ENCODE results near the gene DKK3. TPM values are rescaled to one million over a fixed set of nuclear protein-coding genes. Genes with fewer than 3 reads are reported as not detected.

The DKK3 gene
- polyA plus RNA-seq, 1 of the 3 experiments (the other 2 are of a cell fraction), result 1,174 TPM

GRCh38 chr11:11996321-11997048 lies 11.9 kb downstream of the DKK3 start:
- 89% methylated on average over 11 of the region's 11 CpGs for WGBS (ENCODE audit: low lambda C conversion rate)
- Histone ChIP-seq H3K9ac (no peak overlapping the region), H3K4me3 (ENCODE audit: low read depth in 2 of 2, low read length in 1 of 2) (no peak overlapping the region), H4K20me1 (ENCODE audit: insufficient read depth) (no peaks in the 10 kb centered on the region), H3K27ac (ENCODE audit: low read depth in 2 of 2, low read length in 1 of 2) (peak overlapping the region; percentile 85 to 99), H3K79me2 (ENCODE audit: insufficient read depth) (peaks cover 66% of the 10 kb centered on the region), H3K36me3 (replicated peaks in 1 of 2; ENCODE audit: control insufficient read depth in 1 of 2, insufficient read depth in 2 of 2, low read length in 1 of 2) (peaks cover 55 to 65% of the 10 kb centered on the region in 2 experiments), H3F3A (replicated peaks; ENCODE audit: insufficient read depth) (peaks cover 66% of the 10 kb centered on the region), H2AFZ (ENCODE audit: low read depth) (no peak overlapping the region), H3K4me1 (ENCODE audit: control insufficient read depth in 1 of 2, insufficient read depth in 2 of 2, low read depth in 1 of 2, low read length in 1 of 2) (peaks cover 38 to 57% of the 10 kb centered on the region in 2 experiments), H3K4me2 (no peak overlapping the region), H3K9me3 (no peaks in the 10 kb centered on the region), H3K27me3 (ENCODE audit: insufficient read depth) (no peaks in the 10 kb centered on the region), H3K9me2 (no peaks in the 10 kb centered on the region)
- DNase-seq, result no peak
- ChIA-PET CTCF (interaction anchor here (1.1 to 2.7 kb wide), 4 partner anchors 20 to 65 kb away, joined by 3 to 7 read pairs (median 6); no protein-coding TSS in a partner anchor), POLR2A (interaction anchor here (0.8 to 1.3 kb wide), 3 partner anchors 11 to 28 kb away, joined by 3 to 4 read pairs (median 3); no protein-coding TSS in a partner anchor)
- TF ChIP-seq GATA2 (CRISPR knock-in tag; IDR thresholded peaks at IDR 0.05), result 0 out of 2 replicates have a peak, but pooled peaks have one; percentile 19
- TF ChIP-seq ELF1 (IDR thresholded peaks at IDR 0.05), result no peak

- ChIA-PET POLR2A (interaction anchor here (1.2 to 1.3 kb wide), 3 partner anchors 14 to 27 kb away, joined by 3 to 4 read pairs (median 4); no protein-coding TSS in a partner anchor), CTCF (interaction anchor here (0.8 to 2.7 kb wide), 6 partner anchors 12 to 64 kb away, joined by 3 to 7 read pairs (median 4); no protein-coding TSS in a partner anchor)
- Histone ChIP-seq H3K36me3 (replicated peaks in 1 of 2; ENCODE audit: control insufficient read depth in 1 of 2, insufficient read depth in 2 of 2, low read length in 1 of 2) (peaks cover 47 to 65% of the 10 kb centered on the region in 2 experiments), H3K27ac (ENCODE audit: low read depth in 2 of 2, low read length in 1 of 2) (peak overlapping the region; percentile 85 to 99; a peak in 3 of 4 replicates), H3K9me2 (no peaks in the 10 kb centered on the region), H4K20me1 (ENCODE audit: insufficient read depth) (no peaks in the 10 kb centered on the region), H3K27me3 (ENCODE audit: insufficient read depth) (no peaks in the 10 kb centered on the region), H3F3A (replicated peaks; ENCODE audit: insufficient read depth) (peaks cover 67% of the 10 kb centered on the region), H3K4me2 (no peak overlapping the region), H3K9me3 (no peaks in the 10 kb centered on the region), H3K4me3 (ENCODE audit: low read depth in 2 of 2, low read length in 1 of 2) (no peak overlapping the region), H2AFZ (ENCODE audit: low read depth) (no peak overlapping the region), H3K4me1 (ENCODE audit: control insufficient read depth in 1 of 2, insufficient read depth in 2 of 2, low read depth in 1 of 2, low read length in 1 of 2) (peaks cover 38 to 65% of the 10 kb centered on the region in 2 experiments), H3K79me2 (ENCODE audit: insufficient read depth) (peaks cover 74% of the 10 kb centered on the region), H3K9ac (no peak overlapping the region)
- DNase-seq, result no peak
- no peak for TF ChIP-seq FOSL2 (IDR thresholded peaks at IDR 0.05; ENCODE audit: borderline replicate concordance, low read depth)
- TF ChIP-seq SIN3A (IDR thresholded peaks at IDR 0.05; ENCODE audit: borderline replicate concordance, low read depth, low read length), result no peak
- TF ChIP-seq RXRA (IDR thresholded peaks at IDR 0.05; ENCODE audit: borderline replicate concordance, low read depth), result no peak
- TF ChIP-seq YY1 (IDR thresholded peaks at IDR 0.05; ENCODE audit: low read depth), result no peak
- TF ChIP-seq GABPA (IDR thresholded peaks at IDR 0.05; ENCODE audit: low read depth), result no peak
- TF ChIP-seq FOXJ3 (CRISPR knock-in tag; IDR thresholded peaks at IDR 0.05), result no peak
- no peak for TF ChIP-seq IRF3 (IDR thresholded peaks at IDR 0.05; ENCODE audit: low read depth, low read length)
- TF ChIP-seq TCF12 (IDR thresholded peaks at IDR 0.05), result no peak
- no peak for TF ChIP-seq TAF1 (IDR thresholded peaks at IDR 0.05; ENCODE audit: borderline replicate concordance, low read depth, low read length)
- TF ChIP-seq GATA2 (CRISPR knock-in tag; IDR thresholded peaks at IDR 0.05), result no peak
- no peak for TF ChIP-seq MXI1 (IDR thresholded peaks at IDR 0.05; ENCODE audit: low read depth, low read length)
- TF ChIP-seq CHD2 (IDR thresholded peaks at IDR 0.05; ENCODE audit: low read length, partially characterized antibody), result no peak
- no peak for TF ChIP-seq ZBTB33 (IDR thresholded peaks at IDR 0.05; ENCODE audit: borderline replicate concordance, low read depth)
- TF ChIP-seq RFX5 (IDR thresholded peaks at IDR 0.05; ENCODE audit: low read length), result no peak
- no peak for TF ChIP-seq POLR2AphosphoS5 (IDR thresholded peaks at IDR 0.05; ENCODE audit: low read depth, low read length)
- WGBS (ENCODE audit: low lambda C conversion rate), result 96% methylated on average over 6 of the region's 6 CpGs
Observed at GRCh38 chr11:11995601-11996000, 12.8 kb downstream of the DKK3 start.
